Measurements from ENCODE around the gene BATF2.
"Not testable (repeated sequence)": the region's sequence is repeated elsewhere in the genome, so short reads cannot be mapped to it uniquely, and the experiment has no call there.

Gene BATF2, protein sequence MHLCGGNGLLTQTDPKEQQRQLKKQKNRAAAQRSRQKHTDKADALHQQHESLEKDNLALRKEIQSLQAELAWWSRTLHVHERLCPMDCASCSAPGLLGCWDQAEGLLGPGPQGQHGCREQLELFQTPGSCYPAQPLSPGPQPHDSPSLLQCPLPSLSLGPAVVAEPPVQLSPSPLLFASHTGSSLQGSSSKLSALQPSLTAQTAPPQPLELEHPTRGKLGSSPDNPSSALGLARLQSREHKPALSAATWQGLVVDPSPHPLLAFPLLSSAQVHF

DNA sequence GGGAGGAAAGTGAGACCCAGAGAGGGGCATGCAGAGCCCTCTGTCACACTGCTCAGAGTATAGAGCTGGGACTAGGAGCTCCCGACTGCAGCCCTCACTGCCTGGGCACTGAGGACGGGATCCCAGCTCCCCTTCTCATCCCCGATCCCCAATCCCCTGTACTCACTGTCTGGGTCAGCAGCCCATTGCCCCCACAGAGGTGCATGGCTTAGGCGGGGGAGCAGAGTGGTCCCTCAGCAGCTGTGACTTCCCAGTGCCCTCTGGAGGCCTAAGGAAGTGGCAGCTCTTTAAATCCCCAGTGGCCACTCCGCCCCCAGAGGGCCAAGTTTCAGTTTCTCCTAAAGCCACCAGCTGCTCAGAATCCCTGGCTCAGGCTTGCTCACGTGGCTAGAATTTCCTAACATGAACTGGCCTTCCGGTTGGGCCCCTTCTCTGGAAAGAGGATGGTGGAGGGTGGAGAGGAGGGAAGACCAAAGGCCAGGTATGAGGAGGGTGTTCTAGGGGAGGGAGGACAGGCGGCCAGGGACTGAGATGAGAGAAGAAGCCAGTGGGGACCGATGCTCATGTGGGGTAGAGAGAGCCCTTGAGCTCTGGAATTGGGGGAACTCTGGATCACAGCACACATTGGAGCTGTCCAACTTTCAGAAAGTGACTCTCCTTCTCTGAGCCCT is at the start of gene BATF2:
Gene BATF2 (minus strand): TSS at position 262 of the 671 bp plus-strand sequence. CDS start 57 bp downstream, at position 205.
- peak; percentile 96 for DNase-seq (ENCODE audit: low spot score)

DNA sequence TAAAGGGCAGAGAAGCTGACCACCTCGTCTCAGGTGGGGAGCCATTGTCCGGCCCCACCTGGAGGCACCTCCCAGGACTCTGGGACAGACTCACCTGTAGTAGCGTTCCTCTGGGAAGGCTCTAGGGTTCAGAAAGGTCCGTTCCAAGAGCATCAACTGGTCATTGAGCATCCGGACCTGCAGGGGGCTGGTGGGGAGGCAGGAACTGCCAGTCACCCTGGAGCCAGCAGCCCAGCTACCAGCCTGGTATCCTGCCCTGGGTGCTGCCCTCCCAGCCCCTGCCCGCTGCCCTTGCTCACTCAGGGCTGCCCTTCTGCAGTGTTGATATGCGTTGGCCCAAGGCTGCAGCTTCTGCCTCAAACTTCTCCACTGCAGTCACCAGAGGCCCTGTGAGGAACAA is 49.0 kb upstream of the BATF2 start:
- DNase-seq (ENCODE audit: low spot score) = no peak

DNA sequence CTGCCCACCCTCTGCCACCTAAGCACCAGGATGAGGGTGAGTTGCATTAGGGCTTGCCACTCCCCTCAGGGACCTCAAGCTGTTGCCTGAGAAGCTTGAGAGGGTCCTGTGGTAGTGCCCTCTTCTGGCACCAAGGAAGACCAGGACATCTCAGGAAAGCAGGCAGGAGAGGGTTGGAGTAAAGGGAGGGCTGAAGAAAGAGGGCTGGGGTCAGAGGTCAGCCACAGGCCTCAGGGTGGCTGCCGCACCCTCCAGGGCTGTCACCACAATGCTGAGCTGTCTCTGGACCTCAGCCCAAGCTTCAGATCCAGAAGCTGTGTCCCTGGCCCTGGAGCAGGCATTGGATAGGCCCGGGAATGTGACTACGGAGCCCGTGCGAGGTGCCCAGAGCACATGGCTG is 48.3 kb upstream of the BATF2 start:
- DNase-seq (ENCODE audit: low spot score) = no peak

DNA sequence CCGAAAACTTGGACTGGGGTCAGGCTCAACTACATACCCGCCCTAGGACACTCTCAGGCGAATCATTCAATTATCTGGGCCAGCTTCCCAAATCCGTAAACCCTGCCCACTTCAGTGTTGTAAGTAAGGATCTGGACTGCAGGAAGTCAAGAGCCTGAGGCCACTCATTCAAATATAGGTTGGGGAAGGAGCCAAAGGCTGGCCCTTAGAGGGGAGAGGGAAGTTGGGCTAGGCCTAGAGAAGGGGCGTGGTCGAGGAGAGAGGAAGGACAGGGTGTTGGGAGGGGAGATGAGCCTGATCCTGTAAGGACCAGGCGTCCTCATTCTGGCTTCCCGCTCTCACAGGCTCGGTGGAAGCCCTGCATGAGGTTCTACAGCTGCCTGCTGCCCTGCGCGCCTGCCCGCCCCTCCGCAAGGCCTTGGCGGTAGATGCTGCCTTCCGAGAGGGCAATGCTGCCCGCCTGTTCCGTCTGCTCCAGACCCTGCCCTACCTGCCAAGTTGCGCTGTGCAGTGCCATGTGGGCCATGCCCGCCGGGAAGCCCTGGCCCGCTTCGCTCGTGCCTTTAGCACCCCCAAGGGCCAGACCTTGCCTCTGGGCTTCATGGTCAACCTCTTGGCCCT is 47.2 kb upstream of the BATF2 start:
- DNase-seq (ENCODE audit: low spot score) = no peak

DNA sequence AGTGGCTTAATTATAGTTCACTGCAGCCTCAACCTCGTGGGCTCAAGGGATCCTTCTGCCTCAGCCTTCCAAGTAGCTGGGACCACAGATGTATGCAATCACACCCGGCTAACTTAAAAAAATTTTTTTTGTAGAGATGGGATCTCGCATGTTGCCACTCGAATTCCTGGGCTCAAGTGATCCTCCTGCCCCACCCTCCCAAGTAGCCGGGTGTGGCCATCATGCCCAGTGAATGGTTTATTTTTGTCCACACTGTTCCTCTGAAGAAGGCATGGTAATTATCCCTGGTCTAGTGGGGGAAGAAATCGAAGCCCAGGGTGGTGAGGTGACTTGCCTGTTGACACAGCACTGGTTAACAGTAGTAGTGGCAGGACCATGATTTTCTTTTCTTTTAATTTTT is 46.1 kb upstream of the BATF2 start:
- DNase-seq (ENCODE audit: low spot score) = no peak

DNA sequence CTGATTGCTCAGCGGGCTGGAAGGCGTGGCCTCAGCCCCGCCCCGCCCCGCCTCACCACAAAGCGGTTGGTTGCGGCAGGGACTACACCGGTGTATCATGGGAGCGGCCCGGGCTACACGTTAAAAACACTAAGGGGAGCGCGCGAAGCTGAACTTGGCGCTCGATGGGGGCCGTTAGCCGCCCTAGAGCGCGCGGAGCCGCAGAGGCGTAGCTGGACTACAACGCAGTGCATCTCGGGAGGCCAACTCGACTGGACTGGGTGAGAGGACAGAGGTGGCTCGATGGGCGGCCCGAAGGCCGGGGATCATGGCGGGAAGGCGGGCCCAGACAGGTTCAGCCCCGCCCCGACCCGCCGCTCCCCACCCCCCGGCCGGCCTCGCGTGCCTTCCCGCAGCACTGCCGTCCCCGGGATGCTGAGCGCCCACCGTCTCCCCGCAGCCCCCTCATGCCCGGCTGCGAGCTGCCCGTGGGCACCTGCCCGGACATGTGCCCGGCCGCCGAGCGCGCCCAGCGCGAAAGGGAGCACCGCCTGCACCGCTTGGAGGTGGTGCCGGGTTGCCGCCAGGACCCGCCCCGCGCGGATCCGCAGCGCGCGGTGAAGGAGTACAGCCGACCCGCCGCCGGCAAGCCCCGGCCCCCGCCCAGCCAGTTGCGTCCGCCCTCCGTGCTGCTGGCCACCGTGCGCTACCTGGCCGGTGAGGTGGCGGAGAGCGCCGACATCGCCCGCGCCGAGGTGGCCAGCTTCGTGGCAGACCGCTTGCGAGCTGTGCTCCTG is 44.3 kb upstream of the BATF2 start, which contains the start of gene SAC3D1:
Gene SAC3D1 (plus strand): TSS at position 364 of the 776 bp plus-strand sequence. CDS start 83 bp downstream, at position 447.
- peak; percentile 98 for DNase-seq (ENCODE audit: low spot score)

DNA sequence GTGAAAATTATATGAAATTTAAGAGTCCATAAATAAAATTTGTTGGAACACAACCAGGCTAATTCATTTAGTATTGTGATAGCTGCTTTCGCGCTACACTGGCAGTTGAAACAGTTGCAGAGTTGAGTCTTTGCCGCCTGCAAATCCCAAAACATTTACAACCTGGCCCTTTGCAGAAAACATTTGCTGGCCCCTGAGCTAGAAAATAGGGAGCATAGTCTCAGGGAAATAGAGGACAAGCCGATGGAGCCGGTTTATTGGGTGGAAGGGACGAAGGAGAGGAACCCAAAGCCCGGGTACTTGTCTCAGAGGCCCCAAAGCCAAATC is 43.7 kb upstream of the BATF2 start:
- DNase-seq (ENCODE audit: low spot score) = no peak

DNA sequence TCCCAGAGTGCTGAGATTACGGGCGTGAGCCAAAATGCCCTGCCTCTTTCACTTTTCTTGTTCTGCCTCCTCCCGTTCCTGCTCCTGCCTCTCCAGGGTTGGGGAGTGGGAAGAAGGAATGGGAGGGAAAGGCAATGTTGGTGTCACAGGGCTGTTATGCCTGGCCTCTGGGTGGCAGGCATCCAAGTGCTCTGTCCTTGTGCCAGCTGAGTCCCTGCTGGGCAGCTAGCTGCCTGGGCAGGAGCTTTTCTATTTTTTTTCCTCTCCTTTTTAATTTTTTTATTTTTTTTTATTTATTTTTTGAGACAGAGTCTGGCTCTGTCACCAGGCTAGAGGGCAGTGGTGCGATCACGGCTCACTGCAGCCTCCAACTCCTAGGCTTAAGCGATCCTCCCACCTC is 40.2 kb upstream of the BATF2 start:
- no peak for DNase-seq (ENCODE audit: low spot score)

DNA sequence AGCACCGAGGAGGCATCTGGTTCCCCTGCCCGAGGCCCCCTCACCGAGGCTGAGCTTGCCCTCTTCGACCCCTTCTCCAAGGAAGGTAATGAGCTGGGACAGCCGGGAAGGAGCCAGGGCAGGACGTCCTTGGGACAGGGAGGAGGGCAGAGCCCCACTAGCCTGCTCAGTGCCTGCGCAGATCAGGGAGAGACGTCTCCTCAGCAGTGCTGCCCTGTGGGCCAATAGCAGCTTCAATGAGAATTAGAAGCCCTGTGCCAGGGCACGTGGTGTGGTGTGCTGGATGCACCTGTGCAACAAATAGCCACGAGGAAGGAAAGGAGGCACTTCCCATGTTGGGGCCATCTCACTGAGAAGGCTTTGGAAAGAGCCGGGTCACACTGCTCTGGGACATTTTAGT is 38.8 kb upstream of the BATF2 start:
- DNase-seq (ENCODE audit: low spot score) = no peak

DNA sequence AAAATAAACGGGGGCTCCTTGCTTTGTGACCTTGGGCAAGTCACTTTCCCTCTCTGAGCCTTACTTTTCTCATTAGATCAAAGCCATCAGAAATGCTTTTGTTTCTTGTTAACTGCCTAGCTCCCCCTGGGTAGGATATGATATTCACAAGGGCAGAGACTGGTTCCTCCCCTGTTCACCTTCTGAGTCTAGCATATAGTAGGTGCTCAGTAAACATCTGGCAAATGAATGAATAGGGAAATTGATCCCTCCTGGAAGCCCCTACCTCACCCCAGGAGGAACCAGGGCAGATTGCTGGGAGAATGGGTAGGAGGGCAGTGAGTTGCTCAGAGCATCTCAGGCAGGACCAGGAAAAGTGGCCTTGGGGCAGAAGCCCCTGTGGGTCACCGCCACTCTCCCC is 37.7 kb upstream of the BATF2 start:
- DNase-seq (ENCODE audit: low spot score) = no peak

DNA sequence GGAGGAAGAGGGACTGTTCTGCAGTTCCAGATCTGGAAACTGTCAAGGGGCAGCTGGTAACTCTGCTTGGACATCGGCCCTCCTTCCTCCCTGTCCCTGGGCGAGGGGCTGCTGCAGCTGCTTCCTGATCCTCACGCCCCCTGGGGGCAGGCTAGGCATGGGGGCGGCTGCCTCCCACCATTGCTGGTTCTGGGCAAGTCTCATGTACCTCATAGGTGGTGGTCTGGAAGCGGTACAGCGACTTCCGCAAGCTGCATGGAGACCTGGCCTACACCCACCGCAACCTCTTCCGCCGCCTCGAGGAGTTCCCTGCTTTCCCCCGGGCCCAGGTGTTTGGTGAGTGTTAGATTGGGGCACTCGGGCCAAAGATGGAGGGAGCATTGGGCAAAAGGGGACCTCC is 35.4 kb upstream of the BATF2 start:
- no peak for DNase-seq (ENCODE audit: low spot score)

DNA sequence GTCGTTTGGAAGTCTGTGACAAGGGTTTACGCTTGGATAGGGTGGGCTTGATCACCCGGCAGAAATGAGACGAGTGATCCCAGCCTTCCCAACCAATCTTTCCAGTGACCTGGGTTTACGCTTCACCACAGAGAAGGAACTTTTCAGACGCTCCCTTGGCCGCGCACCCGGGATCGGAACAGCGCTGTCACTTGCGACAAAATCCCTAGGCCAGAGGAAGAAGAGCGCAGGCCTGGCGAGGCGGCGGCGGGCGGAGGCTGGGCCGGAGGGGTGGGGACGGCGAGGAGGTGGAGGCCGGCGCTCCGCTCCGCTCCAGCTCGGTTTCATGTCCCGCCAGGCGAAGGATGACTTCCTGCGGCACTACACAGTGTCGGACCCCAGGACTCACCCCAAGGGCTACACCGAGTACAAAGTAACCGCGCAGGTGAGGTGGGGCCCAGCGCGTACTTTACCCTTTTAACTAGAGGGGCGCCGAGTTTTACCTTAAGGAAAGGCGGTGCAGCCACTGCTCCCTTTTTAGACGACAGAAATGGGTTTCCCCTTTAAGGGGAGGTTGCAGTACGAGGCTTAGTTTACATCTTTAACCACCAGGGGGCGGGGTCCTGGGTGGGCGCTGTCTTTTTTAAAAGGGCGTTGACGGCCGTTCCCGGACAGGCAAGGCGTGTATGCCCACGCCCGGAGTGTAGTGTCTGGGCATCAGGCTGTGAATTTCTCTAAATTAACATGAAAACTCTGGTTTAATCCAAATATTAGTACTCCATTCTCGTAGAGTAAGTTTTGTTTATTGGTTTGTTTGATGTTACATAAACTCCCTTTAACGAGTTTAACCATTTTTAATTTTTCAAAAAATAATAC is 30.7 kb upstream of the BATF2 start, which contains the start of gene SNX15:
Gene SNX15 (plus strand): TSS at position 227 of the 855 bp plus-strand sequence. CDS start 99 bp downstream, at position 326.
- peak; percentile 94 for DNase-seq (ENCODE audit: low spot score)

DNA sequence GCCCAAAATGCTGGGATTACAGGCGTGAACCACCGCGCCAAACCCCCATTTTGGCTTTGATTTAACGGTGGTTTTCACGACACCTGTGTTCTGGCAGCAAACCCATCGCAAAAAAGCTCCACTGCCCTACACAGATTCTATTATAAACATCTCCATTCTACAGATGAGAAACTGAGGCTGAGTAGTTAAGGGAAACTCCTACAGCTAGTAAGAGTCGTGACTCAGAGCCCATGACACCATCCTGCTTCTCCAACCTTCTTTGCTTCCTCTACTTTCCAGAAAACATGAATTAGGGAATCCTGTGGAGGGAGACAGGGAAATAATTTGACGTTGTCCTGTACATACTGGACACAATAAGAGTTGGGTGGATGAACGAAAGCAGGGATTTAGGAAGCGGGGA is 30.0 kb upstream of the BATF2 start:
- no peak for DNase-seq (ENCODE audit: low spot score)

DNA sequence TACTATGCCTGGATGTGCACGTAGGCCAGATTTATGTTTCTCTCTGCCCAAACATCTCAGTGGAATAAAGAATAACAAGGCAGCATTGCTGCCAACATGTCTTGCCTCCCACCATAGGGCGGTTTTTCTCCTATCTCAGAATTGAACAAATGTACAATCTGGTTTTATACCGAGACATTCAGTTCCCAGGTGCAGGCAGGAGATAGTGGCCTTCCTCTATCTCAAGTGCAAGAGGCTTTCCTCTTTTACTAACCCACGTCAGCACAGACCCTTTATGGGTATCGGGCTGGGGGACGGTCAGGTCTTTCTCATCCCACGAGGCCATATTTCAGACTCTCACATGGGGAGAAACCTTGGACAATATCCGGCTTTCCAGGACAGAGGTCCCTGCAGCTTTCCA is 26.7 kb upstream of the BATF2 start:
- not testable (repeated sequence) for DNase-seq (ENCODE audit: low spot score)

DNA sequence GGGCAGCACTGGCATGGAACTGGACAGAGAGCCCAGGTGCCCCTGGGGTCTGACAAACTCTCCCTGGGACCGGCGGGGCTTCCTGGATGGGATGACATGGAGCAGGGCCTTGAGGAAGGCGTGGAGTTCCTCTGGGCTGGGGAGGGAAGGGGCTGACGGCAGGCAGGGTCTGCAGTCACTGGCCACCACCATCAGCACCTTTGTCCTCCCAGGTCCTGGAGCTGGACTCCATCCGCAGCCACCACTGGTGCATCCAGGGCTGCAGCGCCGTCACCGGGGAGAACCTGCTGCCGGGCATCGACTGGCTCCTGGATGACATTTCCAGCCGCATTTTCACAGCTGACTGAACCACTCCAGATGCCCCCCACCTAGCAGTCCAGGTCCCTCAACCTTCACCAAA is 24.7 kb upstream of the BATF2 start:
- no peak for DNase-seq (ENCODE audit: low spot score)

DNA sequence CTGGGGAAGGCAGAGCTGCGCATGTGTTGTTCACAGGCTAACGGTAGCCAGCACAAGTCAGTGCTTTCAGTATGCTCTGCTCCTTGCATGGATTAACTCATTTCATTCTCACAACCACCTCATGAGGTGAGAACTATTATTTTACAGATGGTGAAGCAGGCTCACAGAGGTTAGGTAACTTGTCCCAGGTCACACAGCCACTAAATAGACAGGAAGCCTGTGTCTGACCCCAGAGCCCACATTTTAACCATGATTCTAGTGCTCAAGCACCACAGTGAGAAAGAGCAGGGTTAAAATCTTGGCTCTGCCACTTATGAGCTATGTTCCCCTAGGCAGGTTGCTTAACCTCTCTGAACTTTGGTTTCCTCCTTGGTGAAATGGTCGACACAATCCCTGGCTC is 24.2 kb upstream of the BATF2 start:
- no peak for DNase-seq (ENCODE audit: low spot score)

DNA sequence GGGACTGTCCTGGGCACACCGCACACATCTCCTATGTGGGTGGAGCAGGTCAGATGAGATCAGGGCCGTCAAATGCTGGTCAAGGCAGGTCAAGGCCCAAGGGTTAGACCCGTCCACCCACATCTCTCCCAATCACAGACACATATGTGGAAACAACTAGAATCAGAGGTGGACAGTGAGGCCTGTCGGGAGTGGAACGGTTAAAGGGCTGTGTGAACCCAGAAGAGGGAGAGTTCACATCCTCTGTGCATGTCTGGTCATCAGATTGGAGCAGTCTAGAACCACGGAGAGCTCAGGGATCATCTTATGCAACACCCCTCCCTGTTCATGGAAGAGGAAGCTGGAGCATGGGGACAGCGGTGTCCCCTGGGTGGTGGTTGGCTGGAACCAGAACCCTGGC is 23.1 kb upstream of the BATF2 start:
- no peak for DNase-seq (ENCODE audit: low spot score)

DNA sequence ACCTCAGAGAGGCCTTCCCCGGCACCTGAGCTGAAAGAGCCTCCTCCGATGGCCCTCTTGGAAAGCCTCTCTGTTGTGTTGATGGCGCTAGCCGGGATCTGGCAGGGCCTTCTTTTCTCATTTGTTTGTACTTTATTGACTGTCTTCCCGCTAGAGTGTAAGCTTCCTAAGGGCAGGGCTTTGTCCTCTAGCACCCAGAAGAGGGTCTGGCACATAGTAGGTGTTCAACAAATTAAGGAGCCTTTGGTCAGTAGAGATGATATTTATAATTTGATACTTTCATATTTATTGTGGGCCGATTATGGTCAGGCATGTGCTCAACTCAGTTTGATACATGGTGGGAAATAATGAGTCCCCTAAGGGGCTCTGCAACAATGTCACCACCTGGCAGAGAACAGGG is 21.2 kb upstream of the BATF2 start:
- no peak for DNase-seq (ENCODE audit: low spot score)

DNA sequence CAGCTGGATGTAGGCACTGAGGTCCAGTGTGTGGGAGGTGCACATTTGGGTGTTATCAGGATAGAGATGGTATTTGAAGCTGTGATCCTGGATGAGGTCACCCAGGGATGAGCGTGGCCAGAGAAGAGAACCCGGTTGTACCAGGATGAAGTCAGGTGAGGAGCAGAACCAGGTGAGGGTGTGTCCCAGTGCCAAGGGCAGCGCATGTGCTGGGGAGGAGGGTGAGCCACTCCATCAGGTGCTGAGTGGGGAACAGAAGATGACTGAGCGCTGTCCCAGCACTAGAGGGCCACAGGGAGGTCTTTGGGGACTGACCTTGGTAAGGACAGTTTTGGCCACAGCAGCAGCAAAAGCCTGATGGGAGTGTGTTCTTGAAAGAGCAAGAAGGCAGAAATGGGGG is 19.9 kb upstream of the BATF2 start:
- no peak for DNase-seq (ENCODE audit: low spot score)

DNA sequence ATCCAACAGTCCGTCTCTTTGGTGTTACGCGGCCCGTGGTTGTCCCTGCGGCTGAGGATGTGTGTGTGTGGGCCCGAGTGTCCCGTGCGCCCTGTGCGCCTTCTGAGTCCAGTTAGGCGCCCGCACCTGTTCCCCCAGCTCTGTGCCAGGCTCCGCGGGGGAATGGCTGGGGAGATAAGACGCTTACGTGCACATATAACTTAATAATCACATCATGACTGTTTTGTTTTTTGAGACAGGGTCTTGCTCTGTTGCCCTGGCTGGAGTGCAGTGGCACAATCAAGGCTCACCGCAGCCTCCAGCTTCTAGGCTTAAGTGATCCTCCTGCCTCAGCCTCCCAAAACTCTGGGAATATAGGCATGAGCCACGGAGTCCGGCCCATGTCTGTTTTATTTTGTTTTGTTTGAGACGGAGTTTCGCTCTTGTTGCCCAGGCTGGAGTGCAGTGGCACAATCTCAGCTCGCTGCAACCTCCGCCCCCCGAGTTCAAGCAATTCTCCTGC is 18.0 kb upstream of the BATF2 start:
- no peak for DNase-seq (ENCODE audit: low spot score)
